GM10248 (cell line): ENCODE measurements around the gene SNCB.
A peak's percentile ranks its signal among the peaks of the same experiment; 100 is the strongest.

Source experiments
- CTCF ChIA-PET: fragments of 300-600 bp; sonication (Branson Sonifier 250); formaldehyde crosslinking; extraction: SDS; loops from one replicate; lab custom pipeline; 2021; ENCODE audit warnings: antibody characterized with exemption; lab: Yijun Ruan, JAX
- POLR2A ChIA-PET: fragments of 350-650 bp; sonication (Branson Sonifier 250); formaldehyde crosslinking; extraction: SDS; loops from one replicate; lab custom pipeline; 2020; ENCODE audit warnings: antibody characterized with exemption; lab: Yijun Ruan, JAX
- DNase-seq: peaks from one replicate; pipeline ENCODE4 v3.0.0; 2012; ENCODE audit errors: extremely low spot score
- CTCF ChIP-seq: IDR thresholded peaks from 2 replicates; pipeline ENCODE4 v1.5.1; 2012; ENCODE audit warnings: mild to moderate bottlenecking, low read depth; ENCODE audit errors: extremely low read depth, missing control alignments, control extremely low read depth

SNCB gene

GRCh38 chr5:176578391-176578808, 51.9 kb downstream of the SNCB start:
- POLR2A ChIA-PET: no interaction called here

GRCh38 chr5:176577312-176578176, 52.8 kb downstream of the SNCB start:
- no peak for DNase-seq
- CTCF ChIA-PET: interaction anchor here (0.8 to 2.5 kb wide), 7 partner anchors 10 to 162 kb away, joined by 3 to 13 read pairs (median 4); partner anchors contain the start of gene CLTB
- POLR2A ChIA-PET: no interaction called here
- no peak for TF ChIP-seq CTCF

More at GRCh38 chr5:176578391-176578808, 51.9 kb downstream of the SNCB start:
- TF ChIP-seq CTCF: peak; percentile 27
- DNase-seq: peak; percentile 65
- CTCF ChIA-PET: interaction anchor here (0.8 to 2.5 kb wide), 10 partner anchors 8 to 409 kb away, joined by 3 to 13 read pairs (median 4); partner anchors contain the start of genes CLTB and TSPAN17

GRCh38 chr5:176575488-176576422, 54.6 kb downstream of the SNCB start:
- ChIA-PET CTCF (interaction anchor here (1.5 to 3.2 kb wide), 4 partner anchors 8 to 84 kb away, joined by 6 to 15 read pairs (median 11); partner anchors contain the start of gene CDHR2), POLR2A (no interaction called here)
- no peak for DNase-seq
- no peak for TF ChIP-seq CTCF

- no peak for DNase-seq
- TF ChIP-seq CTCF: no peak
- ChIA-PET CTCF (interaction anchor here (0.7 to 3.2 kb wide), 8 partner anchors 9 to 85 kb away, joined by 3 to 15 read pairs (median 6); partner anchors contain the start of gene CDHR2), POLR2A (no interaction called here)
Measured at GRCh38 chr5:176575066-176575465, 55.3 kb downstream of the SNCB start.

- ChIA-PET POLR2A (no interaction called here), CTCF (interaction anchor here (0.9 to 3.2 kb wide), 17 partner anchors 9 to 845 kb away, joined by 3 to 15 read pairs (median 4); partner anchors contain the start of genes CDHR2 and TSPAN17)
- no peak for TF ChIP-seq CTCF
- no peak for DNase-seq
Measured at GRCh38 chr5:176574297-176574591, 56.1 kb downstream of the SNCB start.

- TF ChIP-seq CTCF: peak; percentile 81
- POLR2A ChIA-PET: no interaction called here
- peak; percentile 88 for DNase-seq
- CTCF ChIA-PET: interaction anchor here (0.6 to 3.2 kb wide), 31 partner anchors 8 to 844 kb away, joined by 3 to 15 read pairs (median 3); partner anchors contain the start of genes CDHR2, EIF4E1B, SNCB and TSPAN17
Measured at GRCh38 chr5:176573564-176574296, 56.6 kb downstream of the SNCB start.
